Thymus (tissue), 11 donors: ENCODE measurements around the gene MYL6B. TPM values are rescaled to one million over a fixed set of nuclear protein-coding genes. Genes with fewer than 3 reads are reported as not detected.
"Not testable (repeated sequence)": the region's sequence is repeated elsewhere in the genome, so short reads cannot be mapped to it uniquely, and the experiment has no call there.

Experiments used
- DNase-seq, 9 donors: peaks; one replicate each; pipeline ENCODE4 v3.0.0-alpha.2; 2013; ENCODE audit warnings: low spot score in 9 of 9, low read depth in 6 of 9, missing footprints in 1 of 9
- H3K27ac ChIP-seq, 2 donors: one replicate each; pipeline ENCODE4 v1.5.1; 2013; ENCODE audit warnings: control low read depth in 1 of 2, low read depth in 1 of 2, low read length in 1 of 2, mild to moderate bottlenecking in 1 of 2, moderate library complexity in 1 of 2
- H3K27me3 ChIP-seq, 2 donors: one replicate each; pipeline ENCODE4 v1.5.1; 2013; ENCODE audit warnings: low read length in 1 of 2; ENCODE audit not compliant: control insufficient read depth in 2 of 2, insufficient read depth in 1 of 2
- H3K36me3 ChIP-seq, 2 donors: one replicate each; pipeline ENCODE4 v1.5.1; 2013; ENCODE audit warnings: low read length in 1 of 2, mild to moderate bottlenecking in 1 of 2, moderate library complexity in 1 of 2; ENCODE audit not compliant: control insufficient read depth in 2 of 2, insufficient read depth in 2 of 2
- H3K4me1 ChIP-seq, 2 donors: one replicate each; pipeline ENCODE4 v1.5.1; 2013; ENCODE audit warnings: low read length in 2 of 2; ENCODE audit not compliant: control insufficient read depth in 2 of 2, insufficient read depth in 2 of 2
- H3K4me3 ChIP-seq, 2 donors: one replicate each; pipeline ENCODE4 v1.5.1; 2013; ENCODE audit warnings: low read length in 2 of 2, control low read depth in 1 of 2, mild to moderate bottlenecking in 1 of 2
- H3K9me3 ChIP-seq, 2 donors: one replicate each; pipeline ENCODE4 v1.5.1; 2013; ENCODE audit warnings: low read length in 1 of 2, mild to moderate bottlenecking in 1 of 2; ENCODE audit not compliant: control insufficient read depth in 2 of 2, insufficient read depth in 1 of 2
- WGBS: extraction: QIAGEN DNeasy Blood & Tissue Kit; methylation state at CpG from one replicate; pipeline ENCODE4 v1.1.7; 2013; 5-methylcytosine and 5-hydroxymethylcytosine counted together
- polyA plus RNA-seq: library from polyadenylated mRNA; stranded (reverse); fragments of 200-250 nt; gene quantifications from one replicate; pipeline ENCODE4 v1.2.3, GENCODE V29; 2013
- total RNA-seq: library from RNA; stranded (reverse); fragments of 120-200 nt; gene quantifications from one replicate; pipeline ENCODE4 v1.2.4, GENCODE V29; 2013
- donor health status: healthy.

Gene MYL6B
- total and polyA plus RNA-seq, 2 donors: 60.9 to 101 TPM

GRCh38 chr12:56192582-56192981, 40.2 kb downstream of the MYL6B start:
- DNase-seq: no peak
- Histone ChIP-seq H3K4me3 (no peak overlapping the region), H3K27me3 (no peaks in the 10 kb centered on the region), H3K27ac (no peak overlapping the region), H3K36me3 (peaks cover 0 to 5% of the 10 kb centered on the region in 2 donors), H3K9me3 (no peaks in the 10 kb centered on the region), H3K4me1 (peaks cover 13 to 18% of the 10 kb centered on the region in 2 donors)

- Histone ChIP-seq H3K27me3 (no peaks in the 10 kb centered on the region), H3K9me3 (no peaks in the 10 kb centered on the region), H3K27ac (no peak overlapping the region), H3K36me3 (peaks cover 0 to 5% of the 10 kb centered on the region in 2 donors), H3K4me3 (no peak overlapping the region), H3K4me1 (peaks cover 8 to 13% of the 10 kb centered on the region in 2 donors)
- DNase-seq: peak; percentile 34 to 92 (median 76)
- 73% methylated on average over 1 of the region's 1 CpG for WGBS
Measured at GRCh38 chr12:56193025-56193578, 40.7 kb downstream of the MYL6B start.

- WGBS: 97% methylated on average over 11 of the region's 11 CpGs
- H3K9me3 ChIP-seq: not testable (repeated sequence)
Measured at GRCh38 chr12:56196818-56197550, 44.6 kb downstream of the MYL6B start.

GRCh38 chr12:56197921-56198635, 45.7 kb downstream of the MYL6B start:
- no peak for DNase-seq
- H3K27me3 ChIP-seq: no peaks in the 10 kb centered on the region
- H3K4me1 ChIP-seq: no peaks in the 10 kb centered on the region
- H3K4me3 ChIP-seq: no peak overlapping the region
- H3K36me3 ChIP-seq: peaks cover 0 to 5% of the 10 kb centered on the region in 2 donors
- WGBS: 91% methylated on average over 9 of the region's 9 CpGs
- H3K27ac ChIP-seq: no peak overlapping the region
- H3K9me3 ChIP-seq: no peaks in the 10 kb centered on the region

More at GRCh38 chr12:56196818-56197550, 44.6 kb downstream of the MYL6B start:
- H3K36me3 ChIP-seq, H3K27ac ChIP-seq, DNase-seq, H3K27me3 ChIP-seq, H3K4me3 ChIP-seq, H3K4me1 ChIP-seq: not testable (repeated sequence)

- 97% methylated on average over 1 of the region's 1 CpG for WGBS
- H3K27ac ChIP-seq: no peak overlapping the region
- H3K4me1 ChIP-seq: no peaks in the 10 kb centered on the region
- no peaks in the 10 kb centered on the region for H3K27me3 ChIP-seq
- H3K36me3 ChIP-seq: peaks cover 0 to 5% of the 10 kb centered on the region in 2 donors
- H3K4me3 ChIP-seq: no peak overlapping the region
- DNase-seq: no peak
- no peaks in the 10 kb centered on the region for H3K9me3 ChIP-seq
Measured at GRCh38 chr12:56198836-56199235, 46.4 kb downstream of the MYL6B start.

- Histone ChIP-seq H3K9me3 (no peaks in the 10 kb centered on the region), H3K4me1 (no peaks in the 10 kb centered on the region), H3K27ac (no peak overlapping the region), H3K36me3 (peaks cover 17 to 30% of the 10 kb centered on the region in 2 donors), H3K27me3 (no peaks in the 10 kb centered on the region), H3K4me3 (no peak overlapping the region)
- DNase-seq: no peak
- WGBS: 95% methylated on average over 1 of the region's 1 CpG
Measured at GRCh38 chr12:56202366-56202765, 50.0 kb downstream of the MYL6B start.

GRCh38 chr12:56202838-56203237, 50.5 kb downstream of the MYL6B start:
- Histone ChIP-seq H3K27ac (no peak overlapping the region), H3K4me1 (no peaks in the 10 kb centered on the region), H3K9me3 (no peaks in the 10 kb centered on the region), H3K4me3 (no peak overlapping the region), H3K36me3 (peaks cover 22 to 34% of the 10 kb centered on the region in 2 donors), H3K27me3 (no peaks in the 10 kb centered on the region)
- 96% methylated on average over 2 of the region's 2 CpGs for WGBS
- no peak for DNase-seq

GRCh38 chr12:56204275-56204674, 51.9 kb downstream of the MYL6B start:
- no peaks in the 10 kb centered on the region for H3K9me3 ChIP-seq
- H3K27me3 ChIP-seq: no peaks in the 10 kb centered on the region
- H3K27ac ChIP-seq: no peak overlapping the region
- no peak overlapping the region for H3K4me3 ChIP-seq
- H3K36me3 ChIP-seq: peaks cover 29 to 46% of the 10 kb centered on the region in 2 donors
- DNase-seq: no peak
- no peaks in the 10 kb centered on the region for H3K4me1 ChIP-seq

- Histone ChIP-seq H3K4me3 (no peak overlapping the region), H3K4me1 (no peaks in the 10 kb centered on the region), H3K27ac (no peak overlapping the region), H3K36me3 (peaks cover 39 to 54% of the 10 kb centered on the region in 2 donors), H3K9me3 (no peaks in the 10 kb centered on the region), H3K27me3 (no peaks in the 10 kb centered on the region)
- no peak for DNase-seq
Measured at GRCh38 chr12:56205445-56205844, 53.1 kb downstream of the MYL6B start.
